Endothelial cell of umbilical vein (primary cell): ENCODE data around the gene ATP5MG. TPM values are rescaled to one million over a fixed set of nuclear protein-coding genes. Genes with fewer than 3 reads are reported as not detected.

ENCODE experiments used
- BruUV-seq: library from RNA; stranded (reverse); fragments of 400-500 nt; replicated peaks from 2 replicates; lab custom pipeline; 2021; lab: Mats Ljungman, UMichigan
- CTCF ChIA-PET: fragments of 300-600, 350-600 bp; sonication (Branson Sonifier 250); formaldehyde crosslinking; loops from one replicate; lab custom pipeline; 2021; ENCODE audit warnings: antibody characterized with exemption, inconsistent platforms; lab: Charles Lee
- POLR2A ChIA-PET: fragments of 300-600, 350-600 bp; sonication (Branson Sonifier 250); formaldehyde crosslinking; loops from one replicate; lab custom pipeline; 2021; ENCODE audit warnings: antibody characterized with exemption, inconsistent platforms; lab: Charles Lee
- DNase-seq: peaks from one replicate; pipeline ENCODE4 v3.0.0-alpha.2; 2011; ENCODE audit warnings: low read depth, low spot score
- FAIRE-seq: peaks from 2 replicates; lab custom pipeline; 2011; peaks lifted over from hg19 to GRCh38; lab: Jason Lieb, UNC
- H2AFZ ChIP-seq: 2 replicates; pipeline ENCODE4 v1.6.0; 2012; ENCODE audit warnings: low read depth, low read length, control low read depth, inconsistent platforms
- H3K27ac ChIP-seq: 2 replicates; pipeline ENCODE4 v1.5.1; 2011; ENCODE audit warnings: low read depth, mild to moderate bottlenecking, control low read depth, low read length, moderate library complexity; ENCODE audit not compliant: insufficient read depth
- H3K27me3 ChIP-seq, 2 experiments: 2 replicates each; pipeline versions ENCODE4 v1.6.0 to v1.6.1; 2011; ENCODE audit warnings: low read length in 2 of 2, mixed read lengths in 1 of 2; ENCODE audit not compliant: control insufficient read depth in 2 of 2, insufficient read depth in 2 of 2
- H3K36me3 ChIP-seq, 2 experiments: 2 replicates in 1 of 2; 3 replicates in 1 of 2; pipeline ENCODE4 v1.5.1; 2011; ENCODE audit warnings: low read length in 2 of 2, mild to moderate bottlenecking in 1 of 2, moderate library complexity in 1 of 2; ENCODE audit not compliant: control insufficient read depth in 2 of 2, insufficient read depth in 2 of 2; ENCODE audit errors: extremely low read depth in 1 of 2
- H3K4me1 ChIP-seq: 3 replicates; pipeline ENCODE4 v1.5.1; 2011; ENCODE audit warnings: mild to moderate bottlenecking, low read length; ENCODE audit not compliant: control insufficient read depth, insufficient read depth; ENCODE audit errors: extremely low read depth
- H3K4me2 ChIP-seq: 2 replicates; pipeline ENCODE4 v1.6.1; 2011; ENCODE audit warnings: low read length, control low read depth, mixed read lengths; ENCODE audit not compliant: insufficient read depth
- H3K4me3 ChIP-seq, 3 experiments: fragments of 200-600 bp in 1 of 3; sonication (generic), shearing (Covaris generic) in 1 of 3; replicated peaks in 1 of 3; 2 replicates each; pipeline ENCODE4 v1.5.1; 2011 to 2016; ENCODE audit warnings: control low read depth in 3 of 3, low read length in 3 of 3, mild to moderate bottlenecking in 2 of 3, inconsistent platforms in 1 of 3, low read depth in 1 of 3, moderate library complexity in 1 of 3; ENCODE audit not compliant: insufficient read depth in 1 of 3
- H3K79me2 ChIP-seq: 2 replicates; pipeline ENCODE4 v1.6.0; 2012; ENCODE audit warnings: low read length, inconsistent platforms; ENCODE audit not compliant: control insufficient read depth, insufficient read depth
- H3K9ac ChIP-seq: replicated peaks from 2 replicates; pipeline ENCODE3; 2011; ENCODE audit warnings: low read length, control low read depth; ENCODE audit not compliant: insufficient read depth; ENCODE audit errors: extremely low read depth
- H3K9me1 ChIP-seq: replicated peaks from 3 replicates; pipeline ENCODE4 v1.6.0; 2011; ENCODE audit warnings: mild to moderate bottlenecking, low read length; ENCODE audit not compliant: control insufficient read depth, insufficient read depth; ENCODE audit errors: extremely low read depth
- H3K9me3 ChIP-seq: replicated peaks from 2 replicates; pipeline ENCODE4 v1.5.1; 2012; ENCODE audit warnings: low read length, inconsistent platforms; ENCODE audit not compliant: control insufficient read depth, insufficient read depth
- H4K20me1 ChIP-seq: replicated peaks from 2 replicates; pipeline ENCODE3; 2011; ENCODE audit warnings: mild to moderate bottlenecking, low read length; ENCODE audit not compliant: control insufficient read depth, insufficient read depth; ENCODE audit errors: extremely low read depth
- CTCF ChIP-seq, 2 donors: IDR thresholded peaks; 1 replicate in 1 of 2; 2 replicates in 1 of 2; pipeline ENCODE4 v1.5.1; 2011; ENCODE audit warnings: low read length in 2 of 2, mild to moderate bottlenecking in 2 of 2, moderate library complexity in 2 of 2, control low read depth in 1 of 2, inconsistent platforms in 1 of 2, low read depth in 1 of 2; ENCODE audit not compliant: insufficient read depth in 1 of 2; ENCODE audit errors: extremely low read depth in 1 of 2
- EZH2 ChIP-seq: IDR thresholded peaks from 2 replicates; pipeline ENCODE4 v1.6.1; 2012; ENCODE audit warnings: borderline replicate concordance, low read depth, mild to moderate bottlenecking, moderate library complexity, low read length, inconsistent platforms; ENCODE audit not compliant: severe bottlenecking
- FOS ChIP-seq: IDR thresholded peaks from 2 replicates; pipeline ENCODE4 v1.6.1; 2011; ENCODE audit warnings: mild to moderate bottlenecking, low read length, moderate library complexity, borderline replicate concordance; ENCODE audit not compliant: insufficient read depth
- GATA2 ChIP-seq: IDR thresholded peaks from 2 replicates; pipeline ENCODE4 v1.7.0; 2011; ENCODE audit warnings: low read depth, mild to moderate bottlenecking, moderate library complexity, mixed read lengths, low read length; ENCODE audit not compliant: insufficient read length, insufficient read depth
- JUN ChIP-seq: IDR thresholded peaks from 2 replicates; pipeline ENCODE4 v1.6.1; 2011; ENCODE audit warnings: borderline replicate concordance, low read depth; ENCODE audit not compliant: insufficient read length, insufficient read depth
- MAX ChIP-seq: IDR thresholded peaks from 2 replicates; pipeline ENCODE4 v1.6.1; 2011; ENCODE audit not compliant: insufficient read depth, insufficient read length
- MYC ChIP-seq: IDR thresholded peaks from one replicate; pipeline ENCODE4 v1.6.1; 2011; ENCODE audit warnings: mild to moderate bottlenecking, low read depth, low read length
- POLR2A ChIP-seq: IDR thresholded peaks from 2 replicates; pipeline ENCODE4 v1.6.1; 2012; ENCODE audit warnings: low read depth, mild to moderate bottlenecking, control low read depth, low read length
- POLR2AphosphoS5 ChIP-seq: IDR thresholded peaks from 2 replicates; pipeline ENCODE4 v1.6.1; 2012; ENCODE audit warnings: low read depth, mild to moderate bottlenecking, control low read depth, low read length, moderate library complexity; ENCODE audit not compliant: insufficient read depth
- dilution Hi-C: fragments of 300-500 bp; cut with MboI; formaldehyde crosslinking; loops from one replicate; pipeline ENCODE4 v1.15.0; 2019; ENCODE audit warnings: low sequenced_read_pairs; ENCODE audit not compliant: extremely low pct_ligation_motif_present
- intact Hi-C: fragments of 100-400 bp; cut with micrococcal nuclease; formaldehyde crosslinking; loops from one replicate; pipeline ENCODE4 v1.10.0; 2022
- polyA plus RNA-seq, 4 experiments: library from polyadenylated mRNA; depleted of rRNA in 3 of 4; stranded (reverse) in 3 of 4; unstranded in 1 of 4; fragments of >200 nt; gene quantifications; 2 replicates each; pipeline versions ENCODE4 v1.2.1 to v1.2.3, GENCODE V29; 2011 to 2012; ENCODE audit warnings: missing spikeins in 1 of 4
- total RNA-seq: library from RNA; stranded (reverse); gene quantifications from 2 replicates; pipeline ENCODE4 v1.2.3, GENCODE V29; 2021

The ATP5MG gene
- total and polyA plus RNA-seq, 2 donors (not counting 3 experiments of a cell fraction or from before 2014, with no cell fraction given) = 211 to 439 TPM

- no peak for DNase-seq
- CTCF ChIA-PET = interaction anchor here (1.2 kb wide), 1 partner anchor 11 kb away, joined by 4 read pairs; no protein-coding TSS in a partner anchor
- Histone ChIP-seq H3K27ac (no peak overlapping the region), H2AFZ (no peak overlapping the region), H3K9me1 (no peaks in the 10 kb centered on the region), H3K4me2 (no peak overlapping the region), H3K27me3 (no peaks in the 10 kb centered on the region), H3K4me1 (peaks cover 15% of the 10 kb centered on the region), H3K79me2 (peaks cover 97% of the 10 kb centered on the region), H3K4me3 (no peak overlapping the region), H3K36me3 (no peaks in the 10 kb centered on the region), H3K9ac (no peak overlapping the region), H3K9me3 (no peaks in the 10 kb centered on the region), H4K20me1 (peaks cover 39% of the 10 kb centered on the region)
- POLR2A ChIA-PET = no interaction called here
- dilution Hi-C loops = no loop called here
- TF ChIP-seq CTCF (IDR thresholded peaks at IDR 0.05; ENCODE audit: extremely low read depth in 1 of 2, insufficient read depth in 1 of 2, low read depth in 1 of 2, low read length in 2 of 2) (no peak), FOS (no peak), EZH2 (no peak), JUN (no peak), POLR2AphosphoS5 (no peak), POLR2A (no peak), MYC (no peak), GATA2 (no peak), MAX (no peak)
- FAIRE-seq = no peak
- intact Hi-C loops = no loop called here
- no TSS peak for BruUV-seq
These were observed 40.4 kb downstream of the ATP5MG start for GRCh38 chr11:118441770-118442275.
